ELR (cell line): ENCODE measurements around the gene AKAP17A.
"Not testable (repeated sequence)": the region's sequence is repeated elsewhere in the genome, so short reads cannot be mapped to it uniquely, and the experiment has no call there.

Experiments
- DNase-seq: peaks from one replicate; pipeline ENCODE4 v3.0.0-alpha.2; 2015; ENCODE audit warnings: low read depth

AKAP17A gene

GRCh38 chrX:1591102-1591862 is at the start of gene AKAP17A:
Gene AKAP17A, plus strand, starts transcription at chrX:1591604. Its CDS starts 1,859 bp downstream, at chrX:1593463.
- peak; percentile 94 for DNase-seq

DNA sequence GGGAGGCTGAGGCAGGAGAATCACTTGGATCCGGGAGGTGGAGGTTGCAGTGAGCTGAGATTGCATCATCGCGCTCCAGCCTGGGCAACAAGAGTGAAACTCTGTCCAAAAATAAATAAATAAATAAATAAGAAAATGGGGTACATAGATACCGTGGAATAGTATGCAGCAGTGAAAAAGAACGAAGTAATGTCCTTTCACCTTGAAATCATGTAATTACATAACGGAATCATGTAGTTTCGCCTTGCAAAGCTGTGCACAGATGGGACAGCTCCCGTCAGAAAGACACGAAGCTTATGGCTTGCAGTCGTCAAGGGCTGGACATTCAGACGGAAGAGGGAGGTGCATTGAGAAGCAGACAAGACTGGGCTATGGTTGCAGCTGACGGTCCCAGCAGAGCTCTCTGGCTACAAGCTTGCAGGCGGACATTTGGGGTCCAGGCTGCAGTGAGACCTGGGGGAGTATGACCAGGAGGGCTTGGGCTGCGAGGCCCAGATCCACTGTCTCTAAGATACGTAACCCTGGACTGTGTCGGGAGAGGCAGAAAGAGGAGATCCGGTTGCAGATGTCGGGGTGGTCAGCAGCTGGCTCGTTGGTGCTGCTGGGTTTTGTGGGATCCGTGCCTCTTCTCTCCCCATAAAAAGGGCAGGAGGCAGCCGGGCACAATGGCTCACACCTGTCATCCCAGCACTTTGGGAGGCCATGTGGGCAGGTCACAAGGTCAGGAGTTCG is 48.2 kb upstream of the AKAP17A start:
- DNase-seq, result no peak

- DNase-seq, result no peak
Measured at GRCh38 chrX:1545776-1546408, 45.5 kb upstream of the AKAP17A start.

GRCh38 chrX:1546691-1547251 is 44.6 kb upstream of the AKAP17A start:
- DNase-seq, result no peak

GRCh38 chrX:1551959-1552546 is 39.4 kb upstream of the AKAP17A start:
- DNase-seq, result no peak

DNA sequence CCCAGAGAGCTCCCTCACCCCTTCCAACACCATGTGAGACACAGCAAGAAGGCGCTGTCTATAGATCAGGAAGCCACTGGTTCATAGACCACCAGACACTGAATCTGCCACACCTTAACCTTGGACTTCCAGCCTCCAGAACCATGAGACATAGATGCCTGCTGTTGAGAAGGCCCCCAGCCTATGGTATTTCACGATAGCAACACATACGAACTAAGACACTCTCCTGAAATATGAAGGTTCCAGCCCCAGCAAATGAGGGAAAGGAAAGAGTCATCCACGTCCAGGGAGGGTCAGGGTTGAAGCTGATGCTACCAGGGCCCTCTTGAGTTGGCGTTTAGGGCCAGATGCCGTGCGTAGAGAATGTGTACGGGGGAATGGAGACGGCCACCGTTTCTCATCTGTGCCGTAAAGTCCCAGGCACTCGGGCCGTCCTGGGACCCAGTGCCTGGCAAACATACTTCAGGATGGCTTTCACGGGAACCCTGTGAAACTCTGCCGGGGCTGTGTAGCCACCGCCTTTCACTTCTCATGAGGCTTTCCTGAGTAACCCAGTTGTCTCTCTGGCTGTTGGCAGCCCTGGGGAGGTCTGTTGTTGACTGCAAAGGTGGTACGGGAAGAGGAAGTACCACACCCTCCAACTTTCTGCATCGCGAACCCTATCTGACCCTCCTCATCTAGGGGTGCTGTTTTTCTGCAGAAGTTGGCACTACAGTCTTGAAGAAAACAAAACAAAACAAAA is 36.8 kb upstream of the AKAP17A start:
- DNase-seq, result no peak

- DNase-seq, result no peak
Measured at GRCh38 chrX:1555370-1555769, 36.0 kb upstream of the AKAP17A start.

DNA sequence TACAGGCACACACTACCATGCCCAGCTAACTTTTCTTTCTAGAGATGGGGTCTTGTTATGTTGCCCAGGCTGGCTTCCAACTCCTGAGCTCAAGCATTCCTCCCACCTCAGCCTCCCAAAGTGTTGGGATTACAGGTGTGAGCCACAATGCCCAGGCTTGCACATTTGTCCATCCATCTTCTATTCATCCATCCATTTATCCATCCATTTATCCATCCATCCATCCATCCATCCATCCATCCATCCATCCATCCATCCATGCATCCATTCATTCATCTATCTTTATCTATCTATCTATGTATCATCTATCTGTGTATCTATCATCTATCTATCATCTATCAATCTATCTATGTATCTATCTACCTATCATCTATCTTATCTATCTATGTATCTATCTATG is 34.0 kb upstream of the AKAP17A start:
- not testable (repeated sequence) for DNase-seq

GRCh38 chrX:1558761-1559468 is 32.5 kb upstream of the AKAP17A start:
- DNase-seq, result no peak

GRCh38 chrX:1561164-1561563 is 30.2 kb upstream of the AKAP17A start:
- no peak for DNase-seq

DNA sequence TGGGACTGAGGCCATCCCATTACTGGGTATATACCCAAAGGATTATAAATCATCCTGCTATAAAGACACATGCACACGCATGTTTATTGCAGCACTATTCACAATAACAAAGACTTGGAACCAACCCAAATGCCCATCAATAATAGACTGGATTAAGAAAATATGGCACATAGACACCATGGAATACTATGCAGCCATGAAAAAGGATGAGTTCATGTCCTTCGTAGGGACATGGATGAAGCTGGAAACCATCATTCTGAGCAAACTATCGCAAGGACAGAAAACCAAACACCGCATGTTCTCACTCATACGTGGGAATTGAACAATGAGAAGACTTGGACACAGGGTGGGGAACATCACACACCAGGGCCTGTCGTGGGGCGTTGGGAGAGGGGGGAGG is 27.3 kb upstream of the AKAP17A start:
- DNase-seq, result not testable (repeated sequence)

DNA sequence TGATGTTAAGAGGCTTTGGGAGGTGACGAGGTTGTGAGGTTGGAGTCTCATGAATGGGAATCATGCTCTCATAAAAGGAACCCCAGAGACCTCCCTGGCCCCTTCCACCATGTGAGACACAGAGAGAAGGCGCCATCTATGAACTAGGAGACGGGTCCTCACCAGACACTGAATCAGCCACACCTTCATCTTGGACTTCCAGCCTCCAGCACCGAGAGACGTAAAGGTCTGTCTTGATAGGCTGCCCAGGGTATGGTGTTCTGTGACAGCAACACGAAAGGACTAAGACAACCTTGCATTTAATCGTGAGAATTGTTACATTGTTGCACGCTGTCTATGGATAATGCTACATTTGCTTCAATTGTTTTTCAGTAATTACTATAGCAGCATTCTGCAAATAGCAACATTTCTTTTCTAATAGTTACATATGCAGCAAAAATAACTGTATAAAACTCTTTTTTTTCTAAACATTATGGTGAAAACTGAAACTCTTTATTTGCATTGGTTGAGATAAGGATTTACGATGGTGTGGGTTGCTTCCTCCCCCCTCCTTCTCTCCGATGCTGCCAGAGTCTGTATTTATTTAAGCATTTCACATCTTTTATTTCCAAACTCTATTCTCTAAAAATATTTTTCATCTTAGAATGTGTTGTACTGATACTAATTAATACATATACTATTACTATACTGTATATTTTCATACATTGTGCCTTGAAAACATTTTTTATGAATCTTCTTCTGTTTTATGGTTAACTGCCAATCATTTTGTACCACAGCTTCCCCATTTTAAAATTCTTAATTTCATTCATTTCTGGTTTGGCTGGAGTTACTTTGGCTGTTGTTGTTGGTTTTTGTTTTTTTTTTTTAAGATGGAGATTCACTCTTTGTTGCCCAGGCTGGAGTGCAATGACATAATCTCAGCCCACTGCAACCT is 26.4 kb upstream of the AKAP17A start:
- DNase-seq, result no peak

- DNase-seq, result not testable (repeated sequence)
Measured at GRCh38 chrX:1574181-1574580, 17.2 kb upstream of the AKAP17A start.

- DNase-seq, result no peak
Measured at GRCh38 chrX:1576201-1576992, 15.0 kb upstream of the AKAP17A start.

GRCh38 chrX:1577845-1578244 is 13.6 kb upstream of the AKAP17A start:
- DNase-seq, result no peak

- DNase-seq, result peak; percentile 40
Measured at GRCh38 chrX:1578511-1579173, 12.8 kb upstream of the AKAP17A start.

- DNase-seq, result peak; percentile 59
Measured at GRCh38 chrX:1581132-1581531, 10.3 kb upstream of the AKAP17A start.

DNA sequence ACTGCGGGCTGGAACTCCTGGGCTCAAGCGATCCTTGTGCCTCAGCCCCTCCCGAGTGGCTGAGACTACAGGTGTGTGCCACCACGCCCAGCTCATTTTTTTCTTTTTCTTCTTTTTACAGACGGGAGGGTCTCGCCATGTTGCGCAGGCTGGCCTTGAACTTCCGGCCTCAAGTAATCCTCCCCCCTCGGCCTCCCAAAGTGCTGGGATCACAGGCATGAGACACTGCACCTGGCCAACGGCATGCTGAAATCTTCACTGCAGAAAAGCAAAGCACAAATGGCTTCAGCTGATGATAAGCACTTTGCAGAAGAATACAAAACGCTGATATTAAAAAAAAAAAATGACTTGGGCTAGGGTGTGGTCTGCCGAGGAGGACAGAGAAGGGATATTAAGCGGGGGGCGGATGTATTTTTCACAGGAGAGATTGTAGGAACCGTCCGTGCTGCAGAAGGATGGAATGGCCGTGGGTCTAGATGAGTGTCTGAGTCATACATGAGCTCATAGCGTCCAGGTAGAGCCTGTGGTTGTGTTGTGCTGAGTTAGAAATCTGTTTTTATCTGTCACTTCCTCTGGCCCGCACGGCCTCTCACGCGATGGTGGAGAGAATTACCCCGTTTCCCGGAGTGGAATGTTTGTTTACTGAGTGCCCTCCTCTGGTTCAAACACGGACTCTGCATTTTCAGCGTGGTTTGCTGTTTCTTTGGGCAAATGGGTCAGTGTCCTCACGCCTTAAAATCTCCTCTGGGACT is 8.5 kb upstream of the AKAP17A start:
- DNase-seq, result peak; percentile 93
